NCI-H2196 (cell line): ENCODE results near the gene FKBP15.
A peak's percentile ranks its signal among the peaks of the same experiment; 100 is the strongest.
"Not testable (repeated sequence)": the region's sequence is repeated elsewhere in the genome, so short reads cannot be mapped to it uniquely, and the experiment has no call there.

Experiments
- DNase-seq: peaks from one replicate; lab custom pipeline; 2025; ENCODE audit not compliant: unreplicated experiment; lab: John Stamatoyannopoulos, UW

The FKBP15 gene

GRCh38 chr9:113221003-113221799 lies at the start of gene FKBP15, which contains the start of gene SLC31A1:
TSS of gene FKBP15 (minus strand) at chr9:113221277. CDS start at chr9:113221243, 34 bp downstream.
TSS of gene SLC31A1 (plus strand) at chr9:113221544. CDS start at chr9:113256149, 34,605 bp downstream.
- peak; percentile 96 for DNase-seq

GRCh38 chr9:113269871-113270270 lies 48.8 kb upstream of the FKBP15 start:
- DNase-seq: no peak

- DNase-seq: no peak
Measured at GRCh38 chr9:113269355-113269754, 48.3 kb upstream of the FKBP15 start.

GRCh38 chr9:113267911-113268566 lies 47.0 kb upstream of the FKBP15 start:
- DNase-seq: no peak

- no peak for DNase-seq
Measured at GRCh38 chr9:113266174-113266573, 45.1 kb upstream of the FKBP15 start.

- no peak for DNase-seq
Measured at GRCh38 chr9:113261917-113262671, 41.0 kb upstream of the FKBP15 start.

- DNase-seq: no peak
Measured at GRCh38 chr9:113258282-113258681, 37.2 kb upstream of the FKBP15 start.

- DNase-seq: no peak
Measured at GRCh38 chr9:113257863-113258262, 36.8 kb upstream of the FKBP15 start.

GRCh38 chr9:113255438-113255837 lies 34.4 kb upstream of the FKBP15 start:
- no peak for DNase-seq

GRCh38 chr9:113254991-113255390 lies 33.9 kb upstream of the FKBP15 start:
- DNase-seq: no peak

- DNase-seq: no peak
Measured at GRCh38 chr9:113250807-113251206, 29.7 kb upstream of the FKBP15 start.

GRCh38 chr9:113249661-113250060 lies 28.6 kb upstream of the FKBP15 start:
- DNase-seq: not testable (repeated sequence)

- no peak for DNase-seq
Measured at GRCh38 chr9:113247640-113248039, 26.6 kb upstream of the FKBP15 start.

GRCh38 chr9:113246928-113247327 lies 25.9 kb upstream of the FKBP15 start:
- no peak for DNase-seq

GRCh38 chr9:113245894-113246293 lies 24.8 kb upstream of the FKBP15 start:
- no peak for DNase-seq

GRCh38 chr9:113244556-113244955 lies 23.5 kb upstream of the FKBP15 start:
- no peak for DNase-seq

- no peak for DNase-seq
Measured at GRCh38 chr9:113241161-113241560, 20.1 kb upstream of the FKBP15 start.

- DNase-seq: no peak
Measured at GRCh38 chr9:113238859-113239232, 17.8 kb upstream of the FKBP15 start.

- DNase-seq: no peak
Measured at GRCh38 chr9:113238202-113238858, 17.3 kb upstream of the FKBP15 start.

- DNase-seq: no peak
Measured at GRCh38 chr9:113237026-113237425, 15.9 kb upstream of the FKBP15 start.

GRCh38 chr9:113235701-113236255 lies 14.7 kb upstream of the FKBP15 start:
- DNase-seq: not testable (repeated sequence)
